K562 (cell line): Measurements from ENCODE around the gene CDC42BPB. TPM values are rescaled to one million over a fixed set of nuclear protein-coding genes. Genes with fewer than 3 reads are reported as not detected.

ENCODE experiments used
- CTBP1 ChIP-seq: fragments of 450-650 bp; IDR thresholded peaks from 2 replicates; pipeline ENCODE4 v1.6.1; 2016; ENCODE audit warnings: borderline replicate concordance
- CTCFL ChIP-seq: IDR thresholded peaks from 2 replicates; pipeline ENCODE4 v1.6.1; 2011; ENCODE audit warnings: borderline replicate concordance, low read depth, mild to moderate bottlenecking, moderate library complexity, low read length; ENCODE audit not compliant: insufficient read depth, poor library complexity, severe bottlenecking
- CXXC5 ChIP-seq: fragments of 250-450 bp; sonication (Bioruptor Pico); IDR thresholded peaks from 2 replicates; pipeline ENCODE4 v1.8.0; 2022; ENCODE audit warnings: inconsistent platforms, mild to moderate bottlenecking, moderate library complexity
- ELF1 ChIP-seq: fragments of 200-800 bp; sonication (Bioruptor generic); IDR thresholded peaks from 2 replicates; pipeline ENCODE4 v1.6.1; 2016; ENCODE audit warnings: missing genetic modification characterization, missing compliant biosample characterization
- ESRRB ChIP-seq: fragments of 250-450 bp; sonication (Bioruptor Pico); IDR thresholded peaks from 2 replicates; pipeline ENCODE4 v1.5.0; 2020; ENCODE audit warnings: mild to moderate bottlenecking, moderate library complexity, borderline replicate concordance
- HDAC2 ChIP-seq: fragments of 450-650 bp; IDR thresholded peaks from 2 replicates; pipeline ENCODE4 v1.6.1; 2016; ENCODE audit warnings: mild to moderate bottlenecking
- LARP7 ChIP-seq: fragments of 450-650 bp; IDR thresholded peaks from 2 replicates; pipeline ENCODE4 v1.6.1; 2016
- MAZ ChIP-seq, 2 experiments: fragments of 450-650 bp in 1 of 2; sonication (generic) in 1 of 2; formaldehyde crosslinking; IDR thresholded peaks in 1 of 2; conservative IDR thresholded peaks in 1 of 2; 2 replicates each; pipeline versions ENCODE4 v1.4.0 to v1.5.0; 2020; ENCODE audit warnings: mild to moderate bottlenecking in 1 of 2, missing genetic modification reagents in 1 of 2
- RAD51 ChIP-seq: fragments of 450-650 bp; IDR thresholded peaks from 2 replicates; pipeline ENCODE4 v1.7.1; 2016; ENCODE audit warnings: low read depth, mild to moderate bottlenecking, borderline replicate concordance
- RBBP5 ChIP-seq: fragments of 200-600 bp; sonication (generic); IDR thresholded peaks from 2 replicates; pipeline ENCODE4 v1.6.1; 2012; ENCODE audit warnings: borderline replicate concordance, mild to moderate bottlenecking, low read length, control low read depth, inconsistent platforms; ENCODE audit not compliant: insufficient read depth, poor library complexity, severe bottlenecking
- RBFOX2 ChIP-seq: fragments of 200-400 bp; formaldehyde crosslinking; IDR thresholded peaks from 2 replicates; pipeline ENCODE4 v1.6.1; 2017; ENCODE audit warnings: low read depth, mild to moderate bottlenecking, low read length, moderate library complexity
- RBM39 ChIP-seq: fragments of 200-400 bp; formaldehyde crosslinking; optimal IDR thresholded peaks from 2 replicates; pipeline ENCODE3; 2018; ENCODE audit warnings: low read depth, low read length
- SMAD2 ChIP-seq: fragments of 150-350 bp; IDR thresholded peaks from 2 replicates; pipeline ENCODE4 v1.6.1; 2014; ENCODE audit warnings: low read depth, mild to moderate bottlenecking, low read length
- SOX6 ChIP-seq: fragments of 450-650 bp; IDR thresholded peaks from 2 replicates; pipeline ENCODE4 v1.6.1; 2014; ENCODE audit warnings: mild to moderate bottlenecking
- SPI1 ChIP-seq: IDR thresholded peaks from 2 replicates; pipeline ENCODE4 v1.6.1; 2011; ENCODE audit warnings: low read depth, low read length, control low read depth, borderline replicate concordance
- THRA ChIP-seq: fragments of 450-650 bp; IDR thresholded peaks from 2 replicates; pipeline ENCODE4 v1.6.1; 2017; ENCODE audit warnings: mild to moderate bottlenecking, moderate library complexity
- YY1 ChIP-seq, 3 experiments: IDR thresholded peaks; 2 replicates each; pipeline ENCODE4 v1.6.1; 2011; ENCODE audit warnings: low read length in 2 of 3, mild to moderate bottlenecking in 2 of 3, moderate library complexity in 2 of 3, borderline replicate concordance in 1 of 3, control low read depth in 1 of 3, low read depth in 1 of 3; ENCODE audit not compliant: insufficient read depth in 3 of 3, insufficient replicate concordance in 2 of 3, control insufficient read depth in 1 of 3, insufficient read length in 1 of 3; ENCODE audit errors: extremely low read depth in 1 of 3
- ZBTB5 ChIP-seq: fragments of 450-650 bp; IDR thresholded peaks from 2 replicates; pipeline ENCODE4 v1.6.1; 2017; ENCODE audit warnings: antibody characterized with exemption
- ZFX ChIP-seq: sonication (generic); formaldehyde crosslinking; IDR thresholded peaks from 2 replicates; pipeline ENCODE4 v1.8.0; 2022; ENCODE audit warnings: mild to moderate bottlenecking, missing genetic modification reagents, moderate library complexity
- ZNF143 ChIP-seq: sonication (generic); formaldehyde crosslinking; IDR thresholded peaks from 2 replicates; pipeline ENCODE4 v1.9.0; 2022; ENCODE audit warnings: mild to moderate bottlenecking, missing genetic modification reagents
- ZNF280A ChIP-seq: fragments of 450-650 bp; IDR thresholded peaks from 2 replicates; pipeline ENCODE4 v1.6.1; 2018; ENCODE audit warnings: mild to moderate bottlenecking, low read depth; ENCODE audit not compliant: partially characterized antibody
- polyA plus RNA-seq, 8 experiments: library from polyadenylated mRNA; depleted of rRNA in 4 of 8; stranded (reverse) in 5 of 8; unstranded in 3 of 8; fragments of >200 nt; fragmentation: Nextera tagmentation in 2 of 8; fragmentation: Illumina TruSeq in 1 of 8; extraction: Ambion mirVana in 2 of 8; extraction: Trizol in 1 of 8; gene quantifications; 2 replicates each; pipeline versions ENCODE4 v1.2.1 to v1.2.3, GENCODE V29; 2011 to 2014; ENCODE audit warnings: inconsistent platforms in 1 of 8, missing spikeins in 1 of 8
- total RNA-seq, 7 experiments: library from RNA; depleted of rRNA in 6 of 7; stranded (reverse); fragments of >200 nt in 6 of 7; fragmentation: Illumina TruSeq in 2 of 7; extraction: Trizol in 2 of 7; gene quantifications; 2 replicates each; pipeline versions ENCODE4 v1.2.1 to v1.2.3, GENCODE V29; 2011 to 2021; ENCODE audit warnings: low replicate concordance in 1 of 7

Gene CDC42BPB
- total and polyA plus RNA-seq, 9 of the 15 experiments (the other 6 are each of a cell fraction or from before 2014, with no cell fraction given), result 0.07 to 24.3 (median 12.6) TPM

DNA sequence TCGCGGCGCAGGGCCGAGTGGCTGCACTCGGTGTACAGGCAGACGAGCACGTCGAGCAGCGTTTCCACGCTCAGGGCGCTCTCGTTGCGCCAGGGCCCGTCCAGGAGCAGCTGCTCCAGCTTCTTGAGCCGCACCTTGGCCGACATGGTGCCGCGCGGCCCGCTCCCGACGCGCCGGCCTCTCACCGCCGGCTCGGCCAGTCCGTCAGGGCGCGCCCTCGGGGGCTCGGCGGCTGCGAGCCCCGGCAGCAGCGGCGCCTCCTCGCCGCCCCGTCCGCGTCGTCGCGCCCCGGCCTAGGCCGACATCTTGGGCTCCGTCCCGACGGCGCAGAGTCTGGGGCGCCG is 349 bp downstream of the CDC42BPB start (continued):
- TF ChIP-seq CTCFL (no peak), RBBP5 (peak; percentile 63), ZNF280A (no peak), YY1 (IDR thresholded peaks at IDR 0.05; ENCODE audit: borderline replicate concordance in 1 of 3, control insufficient read depth in 1 of 3, extremely low read depth in 1 of 3, insufficient read depth in 3 of 3, insufficient read length in 1 of 3, insufficient replicate concordance in 2 of 3, low read depth in 1 of 3, low read length in 2 of 3) (peak in 1 of 3 experiments; percentile 49), CXXC5 (CRISPR knock-in tag) (0 out of 2 replicates have a peak, but pooled peaks have one; percentile 39), RBFOX2 (0 out of 2 replicates have a peak, but pooled peaks have one; percentile 27), CTBP1 (no peak), MAZ (CRISPR knock-in tag; conservative IDR thresholded peaks at IDR 0.05 in 1 of 2, IDR thresholded peaks at IDR 0.05 in 1 of 2) (no peak), ZFX (CRISPR knock-in tag) (peak; percentile 60), ZBTB5 (no peak), LARP7 (no peak), ZNF143 (no peak), ESRRB (CRISPR knock-in tag) (no peak), ELF1 (tag) (no peak), SPI1 (no peak), RBM39 (no peak), RAD51 (no peak), SMAD2 (no peak), THRA (no peak), SOX6 (no peak), HDAC2 (no peak)
